ENCODE measurements around the gene KRTAP3-2. TPM values are rescaled to one million over a fixed set of nuclear protein-coding genes. Genes with fewer than 3 reads are reported as not detected.

KRTAP3-2 gene
- total and polyA plus RNA-seq, 2 experiments from 2014 or later = not detected

DNA sequence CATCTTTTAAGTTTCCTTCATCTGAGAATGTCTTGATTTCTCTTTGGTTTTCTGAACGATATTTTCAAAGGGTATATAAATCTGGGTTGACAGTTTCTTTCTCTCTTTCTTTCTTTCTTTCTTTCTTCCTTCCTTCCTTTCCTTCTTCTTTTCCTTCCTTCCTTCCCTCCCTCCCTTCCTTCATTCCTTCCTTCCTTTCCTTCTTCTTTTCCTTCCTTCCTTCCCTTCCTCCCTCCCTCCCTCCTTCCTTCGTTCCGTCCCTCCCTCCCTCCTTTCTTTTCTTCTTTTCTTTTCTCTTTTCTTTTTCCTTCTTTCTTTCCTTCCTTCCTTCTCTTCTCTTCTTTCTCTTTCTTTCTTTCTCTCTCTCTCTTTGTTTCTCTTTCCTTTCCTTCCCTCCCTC lies 25.3 kb downstream of the KRTAP3-2 start:
- DNase-seq = no peak
- H3K36me3 ChIP-seq (ENCODE audit: low read depth) = no peaks in the 10 kb centered on the region
- in situ Hi-C loops (cut with MboI) = no loop called here
- H3K9me2 ChIP-seq (ENCODE audit: insufficient read depth) = no peaks in the 10 kb centered on the region
- H2AFZ ChIP-seq = no peak overlapping the region
- H3K27ac ChIP-seq = no peak overlapping the region
- H3K79me2 ChIP-seq (ENCODE audit: insufficient read depth) = no peaks in the 10 kb centered on the region
- H3K4me1 ChIP-seq (ENCODE audit: insufficient read depth) = no peaks in the 10 kb centered on the region
- no peaks in the 10 kb centered on the region for H3K9me3 ChIP-seq (ENCODE audit: low read depth)
- WGBS, 2 experiments (ENCODE audit: low coverage in 1 of 2, low lambda C conversion rate in 2 of 2, missing lambda C conversion rate in 2 of 2) = 64 to 82% methylated on average over 3 of the region's 3 CpGs
- H4K20me1 ChIP-seq (ENCODE audit: insufficient read depth) = no peaks in the 10 kb centered on the region
- H3K9ac ChIP-seq = no peak overlapping the region
- H3K27me3 ChIP-seq (replicated peaks; ENCODE audit: insufficient read depth) = no peaks in the 10 kb centered on the region
- no peak for TF ChIP-seq EZH2 (IDR thresholded peaks at IDR 0.05; ENCODE audit: insufficient read depth, poor library complexity, severe bottlenecking)
- no peak for TF ChIP-seq EZH2phosphoT487 (IDR thresholded peaks at IDR 0.05; ENCODE audit: insufficient read depth, low read depth)
- no peak overlapping the region for H3K4me2 ChIP-seq (ENCODE audit: unreplicated experiment)
- no peak overlapping the region for H3K4me3 ChIP-seq
- H3F3A ChIP-seq (ENCODE audit: insufficient read depth) = no peaks in the 10 kb centered on the region

DNA sequence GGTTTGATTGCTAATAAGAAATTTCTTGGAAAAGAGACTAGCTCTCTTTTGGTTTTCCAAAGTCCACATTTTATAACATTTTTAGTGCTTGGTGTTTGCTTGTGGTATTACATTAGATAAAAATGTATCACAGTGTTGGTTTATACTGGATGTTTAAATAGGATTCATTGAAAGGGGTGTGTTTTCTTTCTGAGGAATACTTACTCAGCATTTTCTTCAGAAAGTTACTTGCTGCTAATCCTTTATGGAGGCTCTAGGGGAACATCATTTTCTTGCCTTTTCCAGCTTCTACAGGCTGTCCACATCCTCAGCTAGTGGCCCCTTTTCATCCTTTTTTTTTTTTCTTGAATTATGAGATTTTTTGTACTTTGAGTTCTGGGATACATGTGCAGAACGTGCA lies 32.1 kb downstream of the KRTAP3-2 start:
- H3K9me3 ChIP-seq (ENCODE audit: low read depth) = no peaks in the 10 kb centered on the region
- H3K27me3 ChIP-seq (replicated peaks; ENCODE audit: insufficient read depth) = no peaks in the 10 kb centered on the region
- DNase-seq = no peak
- H3K4me1 ChIP-seq (ENCODE audit: insufficient read depth) = no peaks in the 10 kb centered on the region
- TF ChIP-seq EZH2 (IDR thresholded peaks at IDR 0.05; ENCODE audit: insufficient read depth, poor library complexity, severe bottlenecking) (no peak), EZH2phosphoT487 (IDR thresholded peaks at IDR 0.05; ENCODE audit: insufficient read depth, low read depth) (no peak)
- no peak overlapping the region for H3K4me3 ChIP-seq
- no peak overlapping the region for H3K27ac ChIP-seq
- no peaks in the 10 kb centered on the region for H4K20me1 ChIP-seq (ENCODE audit: insufficient read depth)
- H3K4me2 ChIP-seq (ENCODE audit: unreplicated experiment) = no peak overlapping the region
- no peaks in the 10 kb centered on the region for H3K9me2 ChIP-seq (ENCODE audit: insufficient read depth)
- H3K79me2 ChIP-seq (ENCODE audit: insufficient read depth) = no peaks in the 10 kb centered on the region
- in situ Hi-C loops (cut with MboI) = no loop called here
- no peak overlapping the region for H2AFZ ChIP-seq
- H3K36me3 ChIP-seq (ENCODE audit: low read depth) = no peaks in the 10 kb centered on the region
- no peak overlapping the region for H3K9ac ChIP-seq
- no peaks in the 10 kb centered on the region for H3F3A ChIP-seq (ENCODE audit: insufficient read depth)
- 90% methylated on average over 1 of the region's 1 CpG; no CpG with 5 or more reads in 1 of the 2 experiments for WGBS, 2 experiments (ENCODE audit: low coverage in 1 of 2, low lambda C conversion rate in 2 of 2, missing lambda C conversion rate in 2 of 2)

DNA sequence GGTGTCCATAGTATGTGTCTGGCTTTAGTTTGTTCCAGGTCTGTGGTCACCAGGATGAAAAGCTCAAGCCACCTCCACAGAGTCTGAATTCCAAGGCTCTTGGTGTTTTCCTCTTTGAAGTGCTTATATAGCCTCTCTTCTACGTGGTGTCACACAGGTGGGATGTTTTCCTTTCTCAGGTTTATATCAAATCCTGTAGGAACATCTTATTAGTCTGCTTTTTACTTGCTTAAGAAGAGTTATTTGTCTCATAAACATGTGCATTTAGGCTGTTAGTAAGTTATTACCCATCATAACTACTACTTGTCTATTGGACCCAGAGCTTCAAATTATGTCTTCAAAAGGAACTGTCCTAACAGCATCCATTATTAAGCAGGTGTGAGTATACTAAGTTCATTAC lies 32.9 kb downstream of the KRTAP3-2 start, which contains the start of gene KRT39:
KRT39 (minus strand) TSS at position 101 of the 400 bp plus-strand sequence; CDS start at position 9, 92 bp downstream.
- H3K27ac ChIP-seq = no peak within 1 kb of the TSS
- no peak within 1 kb of the TSS for H3K4me3 ChIP-seq
- no peaks in the 10 kb centered on the region for H4K20me1 ChIP-seq (ENCODE audit: insufficient read depth)
- H3K4me1 ChIP-seq (ENCODE audit: insufficient read depth) = no peaks in the 10 kb centered on the region
- no peak within 1 kb of the TSS for H3K4me2 ChIP-seq (ENCODE audit: unreplicated experiment)
- H3K27me3 ChIP-seq (replicated peaks; ENCODE audit: insufficient read depth) = no peaks in the 10 kb centered on the region
- no peak within 1 kb of the TSS for H3K9ac ChIP-seq
- H3F3A ChIP-seq (ENCODE audit: insufficient read depth) = no peaks in the 10 kb centered on the region
- no peak for DNase-seq
- no peaks in the 10 kb centered on the region for H3K9me2 ChIP-seq (ENCODE audit: insufficient read depth)
- TF ChIP-seq EZH2phosphoT487 (IDR thresholded peaks at IDR 0.05; ENCODE audit: insufficient read depth, low read depth) (no peak), EZH2 (IDR thresholded peaks at IDR 0.05; ENCODE audit: insufficient read depth, poor library complexity, severe bottlenecking) (no peak)
- 24 to 32% methylated on average over 1 of the region's 1 CpG for WGBS, 2 experiments (ENCODE audit: low coverage in 1 of 2, low lambda C conversion rate in 2 of 2, missing lambda C conversion rate in 2 of 2)
- no peaks in the 10 kb centered on the region for H3K36me3 ChIP-seq (ENCODE audit: low read depth)
- in situ Hi-C loops (cut with MboI) = no loop called here
- peak within 1 kb of the TSS; percentile 2; the same call in 1 of the 2 replicates for H2AFZ ChIP-seq
- no peaks in the 10 kb centered on the region for H3K79me2 ChIP-seq (ENCODE audit: insufficient read depth)
- H3K9me3 ChIP-seq (ENCODE audit: low read depth) = no peaks in the 10 kb centered on the region

DNA sequence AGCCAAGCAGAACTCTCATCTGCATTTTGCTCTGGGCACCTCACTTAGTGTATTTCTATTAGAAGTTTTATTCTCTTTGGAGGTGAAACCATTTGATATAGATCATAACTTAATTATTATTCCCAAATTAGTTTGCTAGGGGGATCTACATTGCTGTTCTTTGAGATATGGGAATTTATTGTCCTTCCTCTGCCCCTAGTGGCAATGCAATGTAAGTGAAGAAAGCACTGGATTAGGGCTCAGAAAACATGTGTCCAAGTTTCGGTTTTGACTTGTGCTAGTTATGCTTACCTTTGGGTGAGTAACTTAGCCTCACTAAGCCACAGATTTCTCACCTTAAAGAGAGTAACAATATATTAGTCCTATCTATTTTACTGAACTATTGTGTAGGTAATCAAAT lies 35.9 kb downstream of the KRTAP3-2 start:
- TF ChIP-seq EZH2phosphoT487 (IDR thresholded peaks at IDR 0.05; ENCODE audit: insufficient read depth, low read depth) (no peak), EZH2 (IDR thresholded peaks at IDR 0.05; ENCODE audit: insufficient read depth, poor library complexity, severe bottlenecking) (no peak)

More for the DNA sequence above, 35.9 kb downstream of the KRTAP3-2 start:
- in situ Hi-C loops (cut with MboI) = no loop called here
- no peak overlapping the region for H3K4me3 ChIP-seq
- no peak overlapping the region for H3K27ac ChIP-seq
- H3K4me2 ChIP-seq (ENCODE audit: unreplicated experiment) = no peak overlapping the region
- DNase-seq = peak; percentile 45
- no peaks in the 10 kb centered on the region for H4K20me1 ChIP-seq (ENCODE audit: insufficient read depth)
- peaks cover 10% of the 10 kb centered on the region for H3F3A ChIP-seq (ENCODE audit: insufficient read depth)
- H3K9ac ChIP-seq = no peak overlapping the region
- H3K4me1 ChIP-seq (ENCODE audit: insufficient read depth) = peaks cover 9% of the 10 kb centered on the region
- peak overlapping the region; percentile 55; the same call in 1 of the 2 replicates for H2AFZ ChIP-seq
- no peaks in the 10 kb centered on the region for H3K36me3 ChIP-seq (ENCODE audit: low read depth)
- H3K9me3 ChIP-seq (ENCODE audit: low read depth) = no peaks in the 10 kb centered on the region
- H3K9me2 ChIP-seq (ENCODE audit: insufficient read depth) = no peaks in the 10 kb centered on the region
- no peaks in the 10 kb centered on the region for H3K79me2 ChIP-seq (ENCODE audit: insufficient read depth)
- 50 to 72% methylated on average over 1 of the region's 1 CpG for WGBS, 2 experiments (ENCODE audit: low coverage in 1 of 2, low lambda C conversion rate in 2 of 2, missing lambda C conversion rate in 2 of 2)
- no peaks in the 10 kb centered on the region for H3K27me3 ChIP-seq (replicated peaks; ENCODE audit: insufficient read depth)

All from GM23248 (cell line).